Activated CD8-positive, alpha-beta memory T cell treated with anti-CD3 and anti-CD28 coated beads, Interleukin-2, amount 10 ng/mL, durations not matched to agents 7 days and 5 days (primary cell): Measurements from ENCODE around the gene CMTM7. TPM values are rescaled to one million over a fixed set of nuclear protein-coding genes. Genes with fewer than 3 reads are reported as not detected.
"Not testable (repeated sequence)": the region's sequence is repeated elsewhere in the genome, so short reads cannot be mapped to it uniquely, and the experiment has no call there.

ENCODE experiments used
- ATAC-seq: fragments of 150-1000 bp; cut with Tn5 transposase; one replicate; pipeline ENCODE4 v1.10.0; 2021; ENCODE audit warnings: moderate library complexity
- CTCF ChIA-PET: fragments of 350-600 bp; sonication (Branson Sonifier 250); formaldehyde crosslinking; loops from one replicate; lab custom pipeline; 2021; ENCODE audit warnings: antibody characterized with exemption; lab: Charles Lee
- DNase-seq: peaks from one replicate; pipeline ENCODE4 v3.0.0-alpha.2; 2020
- H3K27ac Mint-ChIP-seq: one replicate; pipeline ENCODE4 v1.8.0; 2021; ENCODE audit warnings: mild to moderate bottlenecking, mixed read lengths
- H3K27me3 Mint-ChIP-seq: one replicate; pipeline ENCODE4 v1.8.0; 2021; ENCODE audit warnings: mixed read lengths
- H3K36me3 Mint-ChIP-seq: one replicate; pipeline ENCODE4 v1.8.0; 2021; ENCODE audit warnings: mild to moderate bottlenecking, mixed read lengths
- H3K4me1 Mint-ChIP-seq: one replicate; pipeline ENCODE4 v1.8.0; 2021; ENCODE audit warnings: mixed read lengths
- H3K4me3 Mint-ChIP-seq: one replicate; pipeline ENCODE4 v1.8.0; 2021; ENCODE audit warnings: mild to moderate bottlenecking, moderate library complexity, mixed read lengths
- H3K9me3 Mint-ChIP-seq: one replicate; pipeline ENCODE4 v1.8.0; 2022; ENCODE audit warnings: low read depth, mixed read lengths
- total RNA-seq, 2 experiments: library from RNA; stranded (reverse); gene quantifications; one replicate each; pipeline ENCODE4 v1.2.3, GENCODE V29; 2021

Gene CMTM7
- total RNA-seq, 2 experiments from 2014 or later = 42.6 to 49.8 TPM

GRCh38 chr3:32435911-32436815, 44.5 kb downstream of the CMTM7 start:
- DNase-seq (peak; percentile 45), ATAC-seq (no peak)
- peaks cover 5% of the 10 kb centered on the region for H3K36me3 Mint-ChIP-seq
- peaks cover 84% of the 10 kb centered on the region for H3K4me1 Mint-ChIP-seq
- CTCF ChIA-PET = interaction anchor here (1.2 to 6.9 kb wide), 7 partner anchors 11 to 61 kb away, joined by 3 to 60 read pairs (median 4); no protein-coding TSS in a partner anchor
- H3K27ac Mint-ChIP-seq = peak overlapping the region; percentile 83
- no peaks in the 10 kb centered on the region for H3K9me3 Mint-ChIP-seq
- H3K4me3 Mint-ChIP-seq = no peak overlapping the region
- no peaks in the 10 kb centered on the region for H3K27me3 Mint-ChIP-seq

GRCh38 chr3:32436816-32437189, 45.1 kb downstream of the CMTM7 start:
- Mint-ChIP-seq H3K27me3 (no peaks in the 10 kb centered on the region), H3K27ac (peak overlapping the region; percentile 83), H3K4me1 (peaks cover 79% of the 10 kb centered on the region), H3K4me3 (no peak overlapping the region), H3K9me3 (no peaks in the 10 kb centered on the region), H3K36me3 (peaks cover 9% of the 10 kb centered on the region)
- ATAC-seq (no peak), DNase-seq (peak; percentile 43)
- CTCF ChIA-PET = interaction anchor here (1.4 to 6.9 kb wide), 4 partner anchors 12 to 32 kb away, joined by 3 to 60 read pairs (median 4); no protein-coding TSS in a partner anchor

- H3K27me3 Mint-ChIP-seq = no peaks in the 10 kb centered on the region
- H3K27ac Mint-ChIP-seq = peak overlapping the region; percentile 94
- H3K9me3 Mint-ChIP-seq = no peaks in the 10 kb centered on the region
- H3K4me3 Mint-ChIP-seq = no peak overlapping the region
- peaks cover 16% of the 10 kb centered on the region for H3K36me3 Mint-ChIP-seq
- CTCF ChIA-PET = interaction anchor here (1.1 to 6.9 kb wide), 6 partner anchors 9 to 40 kb away, joined by 3 to 60 read pairs (median 6); no protein-coding TSS in a partner anchor
- DNase-seq (peak; percentile 40), ATAC-seq (no peak)
- peaks cover 73% of the 10 kb centered on the region for H3K4me1 Mint-ChIP-seq
These were observed 46.2 kb downstream of the CMTM7 start for GRCh38 chr3:32437896-32438295.

- H3K27me3 Mint-ChIP-seq = no peaks in the 10 kb centered on the region
- peaks cover 72% of the 10 kb centered on the region for H3K4me1 Mint-ChIP-seq
- H3K4me3 Mint-ChIP-seq = peak overlapping the region; percentile 45
These were observed 47.1 kb downstream of the CMTM7 start for GRCh38 chr3:32438596-32439344.

GRCh38 chr3:32439421-32439820, 47.8 kb downstream of the CMTM7 start:
- H3K4me3 Mint-ChIP-seq = peak overlapping the region; percentile 45
- H3K27me3 Mint-ChIP-seq = not testable (repeated sequence)

More at GRCh38 chr3:32438596-32439344, 47.1 kb downstream of the CMTM7 start:
- no peaks in the 10 kb centered on the region for H3K9me3 Mint-ChIP-seq
- H3K36me3 Mint-ChIP-seq = peaks cover 22% of the 10 kb centered on the region
- CTCF ChIA-PET = interaction anchor here (0.7 to 6.9 kb wide), 10 partner anchors 9 to 64 kb away, joined by 3 to 60 read pairs (median 4); no protein-coding TSS in a partner anchor
- peak; percentile 74 for ATAC-seq
- DNase-seq = peak; percentile 56
- peak overlapping the region; percentile 94 for H3K27ac Mint-ChIP-seq

GRCh38 chr3:32440611-32441350, 49.1 kb downstream of the CMTM7 start:
- DNase-seq (peak; percentile 23), ATAC-seq (no peak)
- H3K27me3 Mint-ChIP-seq = no peaks in the 10 kb centered on the region
- peaks cover 62% of the 10 kb centered on the region for H3K4me1 Mint-ChIP-seq
- H3K4me3 Mint-ChIP-seq = no peak overlapping the region
- CTCF ChIA-PET = interaction anchor here (0.7 to 6.9 kb wide), 5 partner anchors 11 to 28 kb away, joined by 3 to 60 read pairs (median 3); no protein-coding TSS in a partner anchor
- H3K36me3 Mint-ChIP-seq = peaks cover 33% of the 10 kb centered on the region
- H3K27ac Mint-ChIP-seq = peak overlapping the region; percentile 58
- no peaks in the 10 kb centered on the region for H3K9me3 Mint-ChIP-seq

More at GRCh38 chr3:32439421-32439820, 47.8 kb downstream of the CMTM7 start:
- CTCF ChIA-PET = interaction anchor here (0.9 to 6.9 kb wide), 8 partner anchors 9 to 65 kb away, joined by 3 to 60 read pairs (median 5); no protein-coding TSS in a partner anchor
- Mint-ChIP-seq H3K4me1 (peaks cover 76% of the 10 kb centered on the region), H3K36me3 (peaks cover 26% of the 10 kb centered on the region), H3K27ac (peak overlapping the region; percentile 94)
- peak; percentile 51 for DNase-seq
- H3K9me3 Mint-ChIP-seq, ATAC-seq: not testable (repeated sequence)

GRCh38 chr3:32442766-32443165, 51.1 kb downstream of the CMTM7 start:
- Mint-ChIP-seq H3K9me3 (no peaks in the 10 kb centered on the region), H3K36me3 (peaks cover 49% of the 10 kb centered on the region), H3K4me1 (peaks cover 50% of the 10 kb centered on the region), H3K27me3 (no peaks in the 10 kb centered on the region), H3K27ac (peak overlapping the region; percentile 25), H3K4me3 (no peak overlapping the region)
- DNase-seq (no peak), ATAC-seq (no peak)
- CTCF ChIA-PET = interaction anchor here (1.2 kb wide), 2 partner anchors 10 to 25 kb away, joined by 3 to 5 read pairs; no protein-coding TSS in a partner anchor

GRCh38 chr3:32443478-32443877, 51.8 kb downstream of the CMTM7 start:
- DNase-seq = peak; percentile 19
- Mint-ChIP-seq H3K4me1 (peaks cover 47% of the 10 kb centered on the region), H3K9me3 (no peaks in the 10 kb centered on the region), H3K36me3 (peaks cover 55% of the 10 kb centered on the region), H3K27ac (peak overlapping the region; percentile 71), H3K27me3 (no peaks in the 10 kb centered on the region), H3K4me3 (no peak overlapping the region)
- CTCF ChIA-PET = interaction anchor here (1.2 to 1.7 kb wide), 3 partner anchors 11 to 16 kb away, joined by 3 to 5 read pairs (median 4); no protein-coding TSS in a partner anchor
- peak; percentile 34 for ATAC-seq

- Mint-ChIP-seq H3K4me1 (peaks cover 19% of the 10 kb centered on the region), H3K4me3 (no peak overlapping the region), H3K27me3 (no peaks in the 10 kb centered on the region), H3K27ac (no peak overlapping the region), H3K9me3 (no peaks in the 10 kb centered on the region), H3K36me3 (peaks cover 44% of the 10 kb centered on the region)
- ATAC-seq (no peak), DNase-seq (no peak)
- CTCF ChIA-PET = interaction anchor here (3.3 kb wide), 1 partner anchor 20 kb away, joined by 20 read pairs; no protein-coding TSS in a partner anchor
These were observed 56.3 kb downstream of the CMTM7 start for GRCh38 chr3:32447865-32448400.

GRCh38 chr3:32448686-32449474, 57.2 kb downstream of the CMTM7 start:
- no peak for DNase-seq
- CTCF ChIA-PET = interaction anchor here (0.8 to 3.3 kb wide), 3 partner anchors 9 to 19 kb away, joined by 3 to 20 read pairs (median 3); no protein-coding TSS in a partner anchor
- H3K36me3 Mint-ChIP-seq = peaks cover 40% of the 10 kb centered on the region

GRCh38 chr3:32449691-32450090, 58.0 kb downstream of the CMTM7 start:
- no peak overlapping the region for H3K4me3 Mint-ChIP-seq
- ATAC-seq = no peak
- no peaks in the 10 kb centered on the region for H3K27me3 Mint-ChIP-seq
- CTCF ChIA-PET = interaction anchor here (0.9 to 3.3 kb wide), 4 partner anchors 11 to 75 kb away, joined by 3 to 20 read pairs (median 4); no protein-coding TSS in a partner anchor
- peak; percentile 12 for DNase-seq
- H3K9me3 Mint-ChIP-seq = no peaks in the 10 kb centered on the region
- H3K27ac Mint-ChIP-seq = no peak overlapping the region
- H3K4me1 Mint-ChIP-seq = peaks cover 6% of the 10 kb centered on the region
- H3K36me3 Mint-ChIP-seq = peaks cover 40% of the 10 kb centered on the region

More at GRCh38 chr3:32448686-32449474, 57.2 kb downstream of the CMTM7 start:
- Mint-ChIP-seq H3K9me3 (no peaks in the 10 kb centered on the region), H3K4me3 (no peak overlapping the region), H3K4me1 (peaks cover 11% of the 10 kb centered on the region), H3K27ac (no peak overlapping the region), H3K27me3 (no peaks in the 10 kb centered on the region)
- ATAC-seq = no peak
